ENCODE measurements around the gene ALS2CL.
"Not testable (repeated sequence)": the region's sequence is repeated elsewhere in the genome, so short reads cannot be mapped to it uniquely, and the experiment has no call there.

ALS2CL gene

DNA sequence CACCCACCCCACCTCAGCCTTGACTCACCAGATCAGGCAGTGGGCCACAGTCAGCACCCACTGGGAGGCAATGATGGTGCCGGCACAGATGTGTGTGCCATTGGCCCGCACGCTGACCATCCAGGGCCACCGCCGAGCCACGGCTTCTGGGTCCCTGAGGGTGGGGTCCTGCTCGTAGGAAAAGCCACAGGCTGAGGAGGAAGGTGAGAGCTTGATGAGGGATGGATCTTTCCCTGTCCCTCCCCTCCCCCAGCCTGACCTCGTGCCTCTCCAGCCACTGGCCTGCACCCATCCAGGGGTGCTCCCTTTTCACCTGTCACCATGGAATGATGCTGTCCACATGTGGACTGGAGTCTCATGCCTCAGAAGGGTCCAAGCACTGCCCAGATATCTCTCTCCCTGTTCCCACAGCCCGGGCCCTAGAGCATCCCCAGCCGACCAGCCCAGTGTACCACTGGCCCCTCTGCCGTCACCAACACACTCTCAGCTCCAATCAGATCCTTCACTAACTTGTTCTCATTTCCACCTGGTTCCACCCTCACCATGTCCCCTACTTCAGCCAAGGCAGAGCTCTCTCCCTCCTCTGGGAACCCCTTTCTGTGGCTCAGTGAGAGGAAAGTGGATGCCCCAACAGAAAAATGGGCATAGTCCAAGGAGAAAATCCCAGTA is 22.2 kb upstream of the ALS2CL start:
- DNase-seq = no peak

GRCh38 chr3:46714728-46715506 is 21.4 kb upstream of the ALS2CL start:
- no peak for DNase-seq

DNA sequence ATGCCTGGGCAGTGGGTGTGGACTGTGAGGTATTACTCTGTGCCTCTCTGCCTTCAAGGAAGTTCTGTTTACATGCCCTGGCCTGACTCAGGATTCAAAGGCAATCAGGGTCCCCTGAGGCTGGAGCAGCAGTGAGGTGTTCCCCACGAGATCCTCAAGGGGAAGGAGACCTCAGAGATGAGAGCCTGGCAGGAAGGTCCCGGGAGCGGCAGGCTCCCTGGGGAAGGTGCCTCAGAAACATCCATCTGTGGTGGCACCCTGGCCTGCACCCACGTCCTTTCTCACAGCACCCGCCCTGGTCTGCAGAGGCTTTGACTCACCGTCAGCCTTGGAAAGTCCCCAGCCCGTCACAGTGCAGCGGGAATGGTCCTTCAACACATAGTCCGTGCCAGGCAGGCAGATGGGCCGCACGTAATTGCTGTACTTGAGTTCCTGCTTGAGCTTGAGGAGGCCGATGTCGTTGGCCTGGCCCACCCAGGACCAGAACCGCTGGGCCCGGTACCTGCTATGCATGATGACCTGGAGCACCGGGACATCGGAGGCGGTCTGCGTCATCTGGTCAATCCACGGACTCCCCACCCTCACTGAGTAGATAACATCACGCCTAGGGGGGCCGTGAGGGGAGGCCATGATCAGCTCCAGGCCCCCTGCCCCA is 20.5 kb upstream of the ALS2CL start:
- no peak for DNase-seq

- DNase-seq = no peak
Observed at GRCh38 chr3:46713050-46713897, 19.8 kb upstream of the ALS2CL start.

- no peak for DNase-seq
Observed at GRCh38 chr3:46712191-46713049, 18.9 kb upstream of the ALS2CL start.

DNA sequence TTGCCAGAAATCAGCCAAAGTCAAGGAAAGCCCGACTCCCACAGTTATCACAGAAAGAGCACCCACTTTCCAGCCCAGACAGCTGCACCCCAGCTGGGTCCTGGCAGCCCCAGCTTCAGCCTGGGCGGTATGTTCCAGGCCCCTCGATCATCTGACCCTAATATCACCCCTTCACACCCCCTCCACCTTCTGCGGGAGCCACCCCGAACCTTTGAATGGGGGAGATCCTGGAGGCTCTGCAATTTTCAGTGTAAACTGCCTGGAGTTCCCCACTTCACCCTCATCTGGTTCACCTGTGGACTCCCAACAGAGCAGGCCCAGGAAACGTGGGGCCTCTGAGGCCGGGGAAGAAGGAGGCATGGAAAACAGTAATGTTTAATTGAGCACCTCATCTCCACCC is 18.3 kb upstream of the ALS2CL start:
- DNase-seq = no peak

- DNase-seq = no peak
Observed at GRCh38 chr3:46711305-46711704, 17.8 kb upstream of the ALS2CL start.

DNA sequence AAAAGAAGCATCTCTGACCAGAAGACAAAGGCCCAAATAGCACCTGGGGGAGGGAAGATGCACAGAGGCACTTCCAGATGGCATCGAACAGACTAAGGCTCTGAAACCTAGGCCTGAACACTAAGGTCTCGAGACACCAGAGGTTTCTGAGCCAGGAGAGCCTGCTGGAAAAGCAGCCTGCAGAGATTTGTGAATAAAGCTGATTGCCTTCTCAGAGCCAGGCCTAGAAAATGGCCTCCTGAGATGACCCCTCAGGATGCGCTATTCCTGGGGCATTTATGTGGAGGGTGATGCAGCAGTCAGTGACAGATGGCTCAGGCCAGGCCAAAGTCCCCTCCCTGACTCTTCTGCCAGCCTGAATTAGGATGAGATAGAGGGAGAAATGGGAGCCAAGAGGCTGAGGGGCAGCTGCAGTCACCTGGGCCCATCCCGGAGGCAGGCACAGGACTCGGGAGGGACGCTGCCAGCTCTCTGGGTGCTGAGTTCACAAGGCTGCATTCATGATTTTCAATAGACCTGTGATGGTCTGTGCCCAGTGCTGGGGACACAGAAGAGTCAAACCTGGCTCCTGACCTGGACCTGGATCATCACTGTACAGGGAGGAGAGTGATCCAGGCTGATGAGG is 17.3 kb upstream of the ALS2CL start:
- no peak for DNase-seq

- DNase-seq = no peak
Observed at GRCh38 chr3:46710229-46710628, 16.8 kb upstream of the ALS2CL start.

- no peak for DNase-seq
Observed at GRCh38 chr3:46709721-46710120, 16.2 kb upstream of the ALS2CL start.

DNA sequence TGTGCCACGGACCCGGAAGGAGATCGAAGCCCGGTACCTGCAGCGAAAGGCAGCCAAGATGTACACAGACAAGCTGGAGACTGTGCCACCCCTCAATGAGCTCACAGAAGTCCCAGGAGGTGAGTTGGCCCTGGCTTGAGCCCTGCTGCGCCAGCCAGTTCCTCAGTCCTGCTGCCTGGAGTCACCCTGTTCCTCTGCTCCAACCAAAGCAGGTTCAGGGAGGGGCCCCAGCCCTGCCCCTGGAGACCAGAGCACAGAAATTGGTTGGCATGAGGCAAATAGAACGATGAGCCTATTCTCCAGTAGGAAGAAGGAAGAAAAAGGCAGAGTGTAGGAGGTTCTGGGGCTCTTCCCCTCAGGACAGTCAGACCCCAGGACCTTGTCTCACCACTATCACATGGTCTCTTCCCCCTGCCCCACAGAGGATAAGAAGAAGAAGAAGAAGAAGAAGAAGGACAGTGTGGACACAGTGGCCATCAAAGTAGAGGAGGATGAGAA is 15.7 kb upstream of the ALS2CL start:
- no peak for DNase-seq

DNA sequence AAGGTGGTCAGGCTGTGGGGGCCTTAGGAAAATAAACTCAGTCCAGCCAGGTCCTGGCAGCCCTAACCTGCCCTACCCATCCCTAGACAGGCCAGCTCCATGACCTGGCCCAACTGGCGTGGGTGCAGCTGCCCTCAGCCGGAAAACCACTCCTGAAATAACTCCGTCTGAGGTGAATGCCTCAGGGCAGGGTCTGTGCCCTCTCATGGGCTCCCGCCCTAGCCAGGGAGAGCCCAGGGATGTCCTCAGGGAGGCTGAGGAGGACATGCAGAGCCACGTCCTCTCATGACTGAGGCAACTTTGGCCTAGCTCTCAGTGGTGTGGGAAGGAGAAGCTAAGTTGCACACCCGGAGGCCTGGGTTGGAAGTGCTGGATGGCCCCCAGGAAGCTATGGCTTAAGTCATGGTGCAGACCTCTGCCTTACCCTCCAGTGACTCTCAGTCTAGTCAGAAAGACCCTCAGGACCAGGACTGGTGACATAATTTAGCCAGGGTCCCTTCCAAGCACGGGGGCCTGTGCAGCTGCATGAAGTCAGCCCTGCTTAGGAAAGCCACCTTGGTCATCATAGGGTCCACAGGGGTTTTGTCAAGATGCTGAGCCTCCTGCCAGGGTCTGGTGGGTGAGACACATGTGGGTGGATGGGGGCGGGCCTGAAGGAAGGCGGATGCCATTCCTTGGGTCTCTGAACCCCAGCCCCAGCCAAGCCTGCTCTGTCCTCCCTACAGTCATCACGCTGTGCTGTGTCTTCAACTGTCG is 15.1 kb upstream of the ALS2CL start:
- no peak for DNase-seq

GRCh38 chr3:46707601-46708011 is 14.1 kb upstream of the ALS2CL start:
- no peak for DNase-seq

- DNase-seq = no peak
Observed at GRCh38 chr3:46706771-46707582, 13.5 kb upstream of the ALS2CL start.

- no peak for DNase-seq
Observed at GRCh38 chr3:46705751-46706552, 12.5 kb upstream of the ALS2CL start.

- peak in 48 of 56 donors; percentile 21 to 82 (median 46) for DNase-seq
Observed at GRCh38 chr3:46705022-46705530, 11.6 kb upstream of the ALS2CL start.

DNA sequence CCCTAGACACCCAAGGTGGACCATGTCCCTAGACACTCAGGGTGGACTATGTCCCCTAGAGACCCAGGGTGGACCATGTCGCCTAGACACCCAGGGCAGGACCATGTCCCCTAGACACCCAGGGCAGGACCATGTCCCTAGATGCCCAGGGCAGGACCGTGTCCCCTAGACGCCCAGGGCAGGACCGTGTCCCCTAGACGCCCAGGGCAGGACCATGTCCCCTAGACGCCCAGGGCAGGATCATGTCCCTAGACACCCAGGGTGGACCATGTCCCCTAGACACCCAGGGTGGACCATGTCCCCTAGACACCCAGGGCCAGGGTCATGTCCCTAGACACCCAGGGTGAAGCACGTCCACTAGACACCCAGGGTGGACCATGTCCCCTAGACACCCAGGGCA is 10.9 kb upstream of the ALS2CL start:
- not testable (repeated sequence) for DNase-seq
